Measurements from ENCODE around the gene DARS2. TPM values are rescaled to one million over a fixed set of nuclear protein-coding genes. Genes with fewer than 3 reads are reported as not detected.

Gene DARS2
- total and polyA plus RNA-seq, 10 of the 15 experiments (the other 5 are each of a cell fraction or from before 2014, with no cell fraction given): 23.9 to 69.7 (median 37.3) TPM

GRCh38 chr1:173827611-173828010 is 3.1 kb downstream of the DARS2 start (continued):
- TF ChIP-seq E2F4 (IDR thresholded peaks at IDR 0.05; ENCODE audit: low read depth, low read length): no peak

- ATAC-seq (no peak), DNase-seq (ENCODE audit: low read depth, low spot score) (no peak), FAIRE-seq (no peak)
- intact Hi-C loops (cut with micrococcal nuclease; ENCODE audit: unreplicated experiment): no loop called here
- no TSS peak for BruUV-seq (replicated peaks)
- POLR2A ChIA-PET: no interaction called here
- CTCF ChIA-PET: no interaction called here
- Histone ChIP-seq H3K4me1 (ENCODE audit: control insufficient read depth, insufficient read depth, low read length) (no peaks in the 10 kb centered on the region), H3K9ac (ENCODE audit: control insufficient read depth, insufficient read depth, low read length) (no peak overlapping the region), H3K4me2 (ENCODE audit: control insufficient read depth, insufficient read depth) (no peak overlapping the region), H4K20me1 (ENCODE audit: control insufficient read depth, insufficient read depth) (no peaks in the 10 kb centered on the region), H3K79me2 (ENCODE audit: control insufficient read depth, insufficient read depth, low read length) (no peaks in the 10 kb centered on the region), H3K36me3 (ENCODE audit: control insufficient read depth in 2 of 2, insufficient read depth in 2 of 2, low read length in 1 of 2) (peaks cover 0 to 12% of the 10 kb centered on the region in 2 experiments; a peak in 2 of 4 replicates), H3K27ac (ENCODE audit: control insufficient read depth, insufficient read depth) (no peak overlapping the region), H3K9me3 (replicated peaks; ENCODE audit: control insufficient read depth, insufficient read depth, low read length) (no peaks in the 10 kb centered on the region), H3K27me3 (replicated peaks in 1 of 2; ENCODE audit: control insufficient read depth in 2 of 2, insufficient read depth in 2 of 2, low read length in 1 of 2) (no peaks in the 10 kb centered on the region), H2AFZ (ENCODE audit: control insufficient read depth, low read depth, low read length) (no peak overlapping the region), H3K4me3 (no peak overlapping the region)
- RAD21 ChIA-PET (ENCODE audit: unreplicated experiment): interaction anchor here (0.9 kb wide), 1 partner anchor 9 kb away, joined by 3 read pairs; the partner anchor contains the start of gene DARS2
- 94% methylated on average over 1 of the region's 1 CpG for WGBS (ENCODE audit: insufficient coverage, insufficient replicate concordance, low lambda C conversion rate, missing lambda C conversion rate)
- TF ChIP-seq HDAC6 (IDR thresholded peaks at IDR 0.05; ENCODE audit: unreplicated experiment): no peak
- no peak for TF ChIP-seq KLF5 (IDR thresholded peaks at IDR 0.05; ENCODE audit: partially characterized antibody)
- TF ChIP-seq CHD2 (IDR thresholded peaks at IDR 0.05; ENCODE audit: borderline replicate concordance, low read depth, low read length): no peak
- TF ChIP-seq MXI1 (IDR thresholded peaks at IDR 0.05; ENCODE audit: low read depth, low read length): no peak
- TF ChIP-seq BCLAF1 (IDR thresholded peaks at IDR 0.05): no peak
- TF ChIP-seq HDGF (IDR thresholded peaks at IDR 0.05): no peak
- SMC1A ChIA-PET (ENCODE audit: uncharacterized antibody, unreplicated experiment): no interaction called here
- in situ Hi-C loops (cut with MboI): no loop called here
These were observed 8.3 kb downstream of the DARS2 start for GRCh38 chr1:173832748-173833147.

All from GM12878 (cell line).